ENCODE results near the gene ARHGDIB. TPM values are rescaled to one million over a fixed set of nuclear protein-coding genes. Genes with fewer than 3 reads are reported as not detected.

The ARHGDIB gene
- total RNA-seq, 4 donors from 2014 or later, result 63.8 to 112 (median 89.4) TPM

GRCh38 chr12:14920475-14921126 is 40.8 kb downstream of the ARHGDIB start:
- H3K36me3 ChIP-seq, result no peaks in the 10 kb centered on the region
- H3K9me3 ChIP-seq, result no peaks in the 10 kb centered on the region
- TF ChIP-seq POLR2A (IDR thresholded peaks at IDR 0.05) (no peak), EP300 (IDR thresholded peaks at IDR 0.05) (no peak), CTCF (IDR thresholded peaks at IDR 0.05) (no peak)
- no peaks in the 10 kb centered on the region for H3K27me3 ChIP-seq
- H3K4me3 ChIP-seq, result no peak overlapping the region
- H3K27ac ChIP-seq, result no peak overlapping the region
- DNase-seq (ENCODE audit: low spot score in 2 of 2), result no peak
- H3K4me1 ChIP-seq, result no peaks in the 10 kb centered on the region
- WGBS, 2 donors, result 70 to 72% methylated on average over 7 of the region's 7 CpGs

- TF ChIP-seq CTCF (IDR thresholded peaks at IDR 0.05) (no peak), EP300 (IDR thresholded peaks at IDR 0.05) (no peak), POLR2A (IDR thresholded peaks at IDR 0.05) (no peak)
- no peaks in the 10 kb centered on the region for H3K4me1 ChIP-seq
- no peak overlapping the region for H3K27ac ChIP-seq
- no peak overlapping the region for H3K4me3 ChIP-seq
- DNase-seq (ENCODE audit: low spot score in 2 of 2), result no peak
- H3K36me3 ChIP-seq, result no peaks in the 10 kb centered on the region
- no peaks in the 10 kb centered on the region for H3K9me3 ChIP-seq
- H3K27me3 ChIP-seq, result no peaks in the 10 kb centered on the region
These were observed 41.9 kb downstream of the ARHGDIB start for GRCh38 chr12:14919455-14919854.

GRCh38 chr12:14915736-14916135 is 45.7 kb downstream of the ARHGDIB start:
- no peaks in the 10 kb centered on the region for H3K36me3 ChIP-seq
- H3K4me1 ChIP-seq, result peaks cover 0 to 21% (median 0%) of the 10 kb centered on the region in 4 donors
- H3K4me3 ChIP-seq, result no peak overlapping the region
- TF ChIP-seq EP300 (IDR thresholded peaks at IDR 0.05) (no peak), POLR2A (IDR thresholded peaks at IDR 0.05) (no peak), CTCF (IDR thresholded peaks at IDR 0.05) (no peak)
- H3K27ac ChIP-seq, result no peak overlapping the region
- no peak for DNase-seq (ENCODE audit: low spot score in 2 of 2)
- 41 to 44% methylated on average over 2 of the region's 2 CpGs for WGBS, 2 donors
- H3K9me3 ChIP-seq, result no peaks in the 10 kb centered on the region
- no peaks in the 10 kb centered on the region for H3K27me3 ChIP-seq

- TF ChIP-seq CTCF (IDR thresholded peaks at IDR 0.05), result no peak
- peak in 1 of 2 donors; percentile 29 for TF ChIP-seq EP300 (IDR thresholded peaks at IDR 0.05)
- Histone ChIP-seq H3K4me1 (peaks cover 0 to 21% (median 0%) of the 10 kb centered on the region in 4 donors), H3K36me3 (no peaks in the 10 kb centered on the region), H3K4me3 (no peak overlapping the region), H3K27me3 (no peaks in the 10 kb centered on the region), H3K27ac (peak overlapping the region in 1 of 4 donors; percentile 54), H3K9me3 (no peaks in the 10 kb centered on the region)
- 45 to 49% methylated on average over 4 of the region's 4 CpGs for WGBS, 2 donors
- peak in 1 of 2 donors; percentile 16 for DNase-seq (ENCODE audit: low spot score in 2 of 2)
These were observed 48.0 kb downstream of the ARHGDIB start for GRCh38 chr12:14913381-14913781.

GRCh38 chr12:14911131-14911530 is 50.3 kb downstream of the ARHGDIB start:
- Histone ChIP-seq H3K27me3 (no peaks in the 10 kb centered on the region), H3K4me1 (peaks cover 0 to 23% (median 0%) of the 10 kb centered on the region in 4 donors), H3K9me3 (no peaks in the 10 kb centered on the region), H3K27ac (no peak overlapping the region), H3K36me3 (no peaks in the 10 kb centered on the region), H3K4me3 (no peak overlapping the region)
- TF ChIP-seq CTCF (IDR thresholded peaks at IDR 0.05) (no peak), EP300 (IDR thresholded peaks at IDR 0.05) (no peak), POLR2A (IDR thresholded peaks at IDR 0.05) (no peak)
- no peak for DNase-seq (ENCODE audit: low spot score in 2 of 2)
- WGBS, 2 donors, result 50 to 86% methylated on average over 2 of the region's 2 CpGs

Measured in tibial nerve (tissue), 4 donors.